OCI-LY7 (cell line): ENCODE measurements around the gene RNF213. TPM values are rescaled to one million over a fixed set of nuclear protein-coding genes. Genes with fewer than 3 reads are reported as not detected.

Experiments
- BruUV-seq: library from RNA; stranded (reverse); fragments of 400-500 nt; replicated peaks from 2 replicates; lab custom pipeline; 2021; lab: Mats Ljungman, UMichigan
- CTCF ChIA-PET: fragments of 300-600 bp; sonication (Branson Sonifier 250); formaldehyde crosslinking; loops from one replicate; lab custom pipeline; 2022; ENCODE audit warnings: antibody characterized with exemption; ENCODE audit not compliant: unreplicated experiment; lab: Charles Lee
- POLR2A ChIA-PET: fragments of 300-600 bp; sonication (Branson Sonifier 250); formaldehyde crosslinking; loops from one replicate; lab custom pipeline; 2022; ENCODE audit warnings: antibody characterized with exemption; lab: Charles Lee
- DNase-seq: peaks from one replicate; pipeline ENCODE4 v3.0.0-alpha.2; 2015; ENCODE audit warnings: low spot score
- H2AFZ ChIP-seq: fragments of 200-600 bp; sonication (generic), shearing (Covaris generic); 2 replicates; pipeline ENCODE4 v1.6.1; 2014; ENCODE audit warnings: mild to moderate bottlenecking, antibody characterized with exemption, low read length, moderate library complexity
- H3K27ac ChIP-seq: fragments of 200-600 bp; sonication (generic); 2 replicates; pipeline ENCODE4 v1.5.1; 2014; ENCODE audit warnings: mixed run types, low read depth, mild to moderate bottlenecking, moderate library complexity, low read length, inconsistent platforms; ENCODE audit not compliant: poor library complexity, severe bottlenecking
- H3K36me3 ChIP-seq: fragments of 200-600 bp; sonication (generic); 2 replicates; pipeline ENCODE4 v1.6.1; 2014; ENCODE audit warnings: mild to moderate bottlenecking, antibody characterized with exemption, low read length, moderate library complexity, mixed read lengths; ENCODE audit not compliant: insufficient read depth
- H3K4me1 ChIP-seq: fragments of 200-600 bp; sonication (generic); 2 replicates; pipeline ENCODE4 v1.5.1; 2014; ENCODE audit warnings: mild to moderate bottlenecking, low read length; ENCODE audit not compliant: insufficient read depth, poor library complexity, severe bottlenecking
- H3K4me2 ChIP-seq: fragments of 200-600 bp; sonication (generic); 2 replicates; pipeline ENCODE4 v1.6.1; 2014; ENCODE audit warnings: mild to moderate bottlenecking, low read length
- H3K4me3 ChIP-seq: fragments of 200-600 bp; sonication (generic); 2 replicates; pipeline ENCODE4 v1.5.1; 2014; ENCODE audit warnings: mild to moderate bottlenecking, low read depth, low read length; ENCODE audit not compliant: poor library complexity, severe bottlenecking
- H3K79me2 ChIP-seq: fragments of 200-600 bp; sonication (generic); 2 replicates; pipeline ENCODE4 v1.6.1; 2016; ENCODE audit warnings: low read depth, mild to moderate bottlenecking, low read length, moderate library complexity, mixed read lengths; ENCODE audit not compliant: insufficient read depth
- H3K9me2 ChIP-seq: fragments of 200-600 bp; sonication (generic); 2 replicates; pipeline ENCODE4 v1.6.1; 2016; ENCODE audit warnings: mild to moderate bottlenecking, low read length, mixed read lengths; ENCODE audit not compliant: insufficient read depth
- H3K9me3 ChIP-seq: fragments of 200-600 bp; sonication (generic); 2 replicates; pipeline ENCODE4 v1.6.1; 2014; ENCODE audit warnings: mild to moderate bottlenecking, mixed run types, low read length, mixed read lengths
- H4K20me1 ChIP-seq: fragments of 200-600 bp; sonication (generic); 2 replicates; pipeline ENCODE4 v1.6.1; 2014; ENCODE audit warnings: mild to moderate bottlenecking, antibody characterized with exemption, low read length, moderate library complexity, mixed read lengths; ENCODE audit not compliant: insufficient read depth
- EZH2phosphoT487 ChIP-seq: fragments of 200-600 bp; sonication (generic); IDR thresholded peaks from 2 replicates; pipeline ENCODE4 v1.6.1; 2018; ENCODE audit warnings: low read depth, borderline replicate concordance, mild to moderate bottlenecking, mixed run types, antibody characterized with exemption, low read length, moderate library complexity, mixed read lengths
- intact Hi-C: fragments of 100-400 bp; cut with micrococcal nuclease; formaldehyde crosslinking; loops from one replicate; pipeline ENCODE4 v1.10.0; 2022; ENCODE audit not compliant: unreplicated experiment
- total RNA-seq, 2 experiments: library from RNA; depleted of rRNA in 1 of 2; stranded (reverse); fragments of >200 nt in 1 of 2; shearing (Covaris generic) in 1 of 2; gene quantifications; 2 replicates each; pipeline ENCODE4 v1.2.3, GENCODE V29; 2014 to 2022
- TF ChIP-seq, protein P1 (sequence below): fragments of 200-600 bp; sonication (generic); conservative IDR thresholded peaks from 2 replicates; pipeline ENCODE4 v1.5.1; 2014; ENCODE audit warnings: mild to moderate bottlenecking, antibody characterized with exemption, low read length, moderate library complexity, mixed read lengths

Gene RNF213
- total RNA-seq, 2 experiments from 2014 or later = 58.8 to 68.6 TPM

DNA sequence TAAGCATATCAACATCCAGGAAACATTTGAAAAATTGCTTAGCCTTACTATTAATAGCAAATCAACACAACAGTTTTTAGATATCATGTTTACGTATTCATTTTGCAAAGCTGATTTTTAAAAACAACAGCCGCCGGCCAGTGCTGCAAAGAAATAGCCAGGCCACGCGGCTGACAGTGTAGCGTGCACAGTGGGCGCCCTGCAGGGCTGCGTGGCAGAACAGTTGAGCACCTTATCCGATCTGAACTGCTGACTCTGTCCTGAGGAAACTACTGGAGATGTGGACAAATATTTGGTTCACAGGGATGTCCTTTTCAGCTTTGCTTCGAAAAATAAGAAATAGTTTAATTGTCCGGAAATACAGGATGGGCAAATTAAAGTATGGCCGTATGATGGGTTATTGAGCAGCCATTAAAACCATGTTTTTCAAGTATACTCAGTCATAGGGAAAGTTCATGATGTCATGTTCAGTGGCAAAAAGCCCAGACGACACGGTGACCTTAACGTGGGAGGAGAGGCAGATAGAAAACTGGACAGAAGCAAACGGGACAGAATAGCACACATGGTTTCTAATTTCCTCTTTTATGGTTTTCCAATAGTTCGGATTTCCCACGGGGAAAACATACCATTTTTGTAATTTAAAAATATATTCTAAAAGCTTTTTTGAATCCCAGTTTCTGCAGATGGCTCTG lies 101.9 kb downstream of the RNF213 start:
- Histone ChIP-seq H3K4me2 (no peak overlapping the region), H3K9me3 (no peaks in the 10 kb centered on the region), H2AFZ (no peak overlapping the region), H3K4me1 (no peaks in the 10 kb centered on the region), H3K27ac (no peak overlapping the region), H3K79me2 (no peaks in the 10 kb centered on the region), H3K4me3 (no peak overlapping the region), H3K36me3 (peaks cover 22% of the 10 kb centered on the region), H4K20me1 (no peaks in the 10 kb centered on the region), H3K9me2 (no peaks in the 10 kb centered on the region)
- ChIA-PET CTCF (no interaction called here), POLR2A (no interaction called here)
- intact Hi-C loops = no loop called here
- no TSS peak for BruUV-seq
- no peak for DNase-seq
- no peak for TF ChIP-seq EZH2phosphoT487
- TF ChIP-seq, protein P1, sequence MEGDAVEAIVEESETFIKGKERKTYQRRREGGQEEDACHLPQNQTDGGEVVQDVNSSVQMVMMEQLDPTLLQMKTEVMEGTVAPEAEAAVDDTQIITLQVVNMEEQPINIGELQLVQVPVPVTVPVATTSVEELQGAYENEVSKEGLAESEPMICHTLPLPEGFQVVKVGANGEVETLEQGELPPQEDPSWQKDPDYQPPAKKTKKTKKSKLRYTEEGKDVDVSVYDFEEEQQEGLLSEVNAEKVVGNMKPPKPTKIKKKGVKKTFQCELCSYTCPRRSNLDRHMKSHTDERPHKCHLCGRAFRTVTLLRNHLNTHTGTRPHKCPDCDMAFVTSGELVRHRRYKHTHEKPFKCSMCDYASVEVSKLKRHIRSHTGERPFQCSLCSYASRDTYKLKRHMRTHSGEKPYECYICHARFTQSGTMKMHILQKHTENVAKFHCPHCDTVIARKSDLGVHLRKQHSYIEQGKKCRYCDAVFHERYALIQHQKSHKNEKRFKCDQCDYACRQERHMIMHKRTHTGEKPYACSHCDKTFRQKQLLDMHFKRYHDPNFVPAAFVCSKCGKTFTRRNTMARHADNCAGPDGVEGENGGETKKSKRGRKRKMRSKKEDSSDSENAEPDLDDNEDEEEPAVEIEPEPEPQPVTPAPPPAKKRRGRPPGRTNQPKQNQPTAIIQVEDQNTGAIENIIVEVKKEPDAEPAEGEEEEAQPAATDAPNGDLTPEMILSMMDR = no peak

DNA sequence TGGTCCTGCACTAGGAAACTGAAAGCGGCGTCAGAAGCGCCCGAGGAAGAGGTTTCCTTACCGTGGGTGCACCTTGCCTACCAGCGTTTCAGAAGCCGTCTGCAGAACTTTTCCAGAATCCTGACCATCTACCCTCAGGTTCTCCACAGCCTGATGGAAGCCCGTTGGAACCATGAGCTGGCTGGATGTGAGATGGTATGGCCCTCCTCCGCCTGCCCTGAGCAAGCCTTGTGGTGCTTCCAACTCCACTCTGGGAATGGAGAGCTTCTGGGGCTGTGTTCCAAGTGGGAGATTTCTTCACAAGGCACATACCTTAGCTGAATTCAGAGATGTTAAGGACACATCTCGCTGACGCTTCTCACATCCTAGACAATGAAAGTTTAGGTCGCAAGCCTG lies 102.5 kb downstream of the RNF213 start:
- no peak for DNase-seq
- no peaks in the 10 kb centered on the region for H3K9me2 ChIP-seq
- POLR2A ChIA-PET = no interaction called here
- no peaks in the 10 kb centered on the region for H3K79me2 ChIP-seq
- no peaks in the 10 kb centered on the region for H3K4me1 ChIP-seq
- intact Hi-C loops = no loop called here
- no peak overlapping the region for H3K27ac ChIP-seq
- no TSS peak for BruUV-seq
- H3K4me2 ChIP-seq = no peak overlapping the region
- no peak for TF ChIP-seq EZH2phosphoT487
- TF ChIP-seq, protein P1 = no peak
- H3K9me3 ChIP-seq = no peaks in the 10 kb centered on the region
- H3K4me3 ChIP-seq = no peak overlapping the region
- H2AFZ ChIP-seq = no peak overlapping the region
- CTCF ChIA-PET = interaction anchor here (0.7 kb wide), 1 partner anchor 143 kb away, joined by 3 read pairs; the partner anchor contains the start of genes SGSH and SLC26A11
- H3K36me3 ChIP-seq = peaks cover 22% of the 10 kb centered on the region
- no peaks in the 10 kb centered on the region for H4K20me1 ChIP-seq

DNA sequence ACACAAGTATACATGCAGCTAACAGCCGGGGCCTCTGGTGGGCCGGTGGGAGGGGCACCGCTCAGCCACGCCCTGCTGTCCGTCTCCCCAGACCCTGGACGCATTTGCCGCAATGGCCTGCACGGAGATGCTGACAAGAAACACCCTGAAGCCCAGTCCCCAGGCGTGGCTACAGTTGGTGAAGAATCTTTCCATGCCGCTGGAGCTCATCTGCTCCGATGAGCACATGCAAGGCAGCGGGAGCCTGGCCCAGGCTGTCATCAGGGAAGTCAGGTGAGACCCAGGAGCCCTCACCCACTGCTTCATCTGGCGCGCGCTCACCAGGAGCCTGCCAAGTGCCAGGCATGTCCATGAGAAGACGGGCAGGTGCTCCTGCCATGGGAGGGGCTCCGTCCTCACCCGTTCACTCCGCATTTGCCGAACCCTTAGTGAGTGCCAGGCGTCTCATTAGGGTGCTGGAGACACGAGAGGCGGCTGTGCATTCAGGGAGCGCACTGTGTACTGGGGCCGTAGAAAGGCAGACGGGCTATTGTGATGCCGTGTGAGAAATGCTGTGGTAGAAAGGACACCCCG lies 103.0 kb downstream of the RNF213 start:
- Histone ChIP-seq H3K4me2 (no peak overlapping the region), H3K27ac (no peak overlapping the region), H4K20me1 (no peaks in the 10 kb centered on the region), H3K9me2 (no peaks in the 10 kb centered on the region), H3K9me3 (no peaks in the 10 kb centered on the region), H3K36me3 (peaks cover 22% of the 10 kb centered on the region), H3K79me2 (no peaks in the 10 kb centered on the region), H2AFZ (no peak overlapping the region), H3K4me3 (no peak overlapping the region), H3K4me1 (no peaks in the 10 kb centered on the region)
- BruUV-seq = no TSS peak
- POLR2A ChIA-PET = no interaction called here
- no peak for DNase-seq
- TF ChIP-seq, protein P1 = no peak
- no peak for TF ChIP-seq EZH2phosphoT487
- CTCF ChIA-PET = interaction anchor here (0.7 kb wide), 1 partner anchor 143 kb away, joined by 3 read pairs; the partner anchor contains the start of genes SGSH and SLC26A11
- intact Hi-C loops = loop anchor here (1.0 kb wide), 1 partner anchor 167 kb away; no protein-coding TSS in a partner anchor
